ENCODE data around the gene ARF5.
"Not testable (repeated sequence)": the region's sequence is repeated elsewhere in the genome, so short reads cannot be mapped to it uniquely, and the experiment has no call there.

The ARF5 gene

GRCh38 chr7:127588019-127588696 is at the start of gene ARF5:
ARF5 (plus strand) TSS chr7:127588411; CDS start chr7:127588499, 88 bp downstream.
- DNase-seq, result peak; percentile 58 to 76

GRCh38 chr7:127539116-127539515 is 49.1 kb upstream of the ARF5 start:
- no peak for DNase-seq

DNA sequence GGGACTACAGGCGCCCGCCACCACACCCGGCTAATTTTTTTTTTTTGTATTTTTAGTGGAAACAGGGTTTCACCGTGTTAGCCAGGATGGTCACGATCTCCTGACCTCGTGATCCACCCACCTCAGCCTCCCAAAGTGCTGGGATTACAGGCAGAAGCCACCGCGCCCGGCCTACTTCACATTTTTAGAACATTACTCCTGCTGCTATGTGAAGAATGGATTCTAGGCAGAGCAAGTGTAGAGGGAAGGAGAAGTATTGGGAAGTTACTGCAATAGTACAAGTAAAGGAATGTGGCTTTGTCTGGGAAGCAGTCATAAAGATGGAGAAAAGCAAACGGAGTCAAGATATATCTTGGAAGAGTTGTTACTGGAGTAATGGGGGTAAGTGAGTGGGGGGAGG is 47.8 kb upstream of the ARF5 start:
- not testable (repeated sequence) for DNase-seq

GRCh38 chr7:127541548-127541947 is 46.7 kb upstream of the ARF5 start:
- no peak for DNase-seq

DNA sequence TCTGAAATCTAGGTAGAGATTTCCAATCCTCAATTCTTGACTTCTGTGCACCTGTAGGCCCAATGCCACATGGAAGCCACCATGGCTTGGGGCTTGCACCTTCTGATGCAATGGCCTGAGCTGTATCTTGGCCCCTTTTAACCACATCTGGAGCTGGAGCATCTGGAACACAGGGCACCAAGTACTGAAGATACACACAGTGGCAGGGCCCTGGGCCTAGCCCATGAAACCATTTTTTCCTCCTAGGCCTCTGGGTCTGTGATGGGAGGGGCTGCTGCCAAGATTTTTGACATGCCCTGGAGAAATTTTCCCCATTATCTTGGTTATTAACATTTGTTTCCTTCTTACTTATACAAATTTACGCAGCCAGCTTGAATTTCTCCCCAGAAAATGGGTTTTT is 41.9 kb upstream of the ARF5 start:
- no peak for DNase-seq

DNA sequence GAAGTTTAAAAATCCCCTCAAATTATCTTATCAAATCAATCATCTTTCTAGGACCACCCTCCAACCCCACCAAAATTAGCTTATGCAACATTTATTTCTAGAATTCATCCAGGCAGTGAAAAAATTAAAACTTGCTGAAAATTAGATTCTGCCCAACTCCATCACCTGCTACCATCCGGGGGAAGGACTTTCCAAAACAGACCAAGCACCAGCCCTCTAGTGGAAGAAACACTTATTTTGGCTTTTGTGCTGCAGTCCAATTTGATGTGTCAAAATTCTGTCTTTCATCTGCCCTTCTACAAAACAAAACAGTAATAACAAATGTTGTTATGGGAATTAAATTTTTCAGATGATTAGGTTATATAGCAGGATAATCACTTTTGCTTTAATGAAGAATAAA is 38.0 kb upstream of the ARF5 start:
- DNase-seq, result no peak

- no peak for DNase-seq
Observed at GRCh38 chr7:127551941-127552340, 36.3 kb upstream of the ARF5 start.

- DNase-seq, result no peak
Observed at GRCh38 chr7:127556404-127556803, 31.8 kb upstream of the ARF5 start.

DNA sequence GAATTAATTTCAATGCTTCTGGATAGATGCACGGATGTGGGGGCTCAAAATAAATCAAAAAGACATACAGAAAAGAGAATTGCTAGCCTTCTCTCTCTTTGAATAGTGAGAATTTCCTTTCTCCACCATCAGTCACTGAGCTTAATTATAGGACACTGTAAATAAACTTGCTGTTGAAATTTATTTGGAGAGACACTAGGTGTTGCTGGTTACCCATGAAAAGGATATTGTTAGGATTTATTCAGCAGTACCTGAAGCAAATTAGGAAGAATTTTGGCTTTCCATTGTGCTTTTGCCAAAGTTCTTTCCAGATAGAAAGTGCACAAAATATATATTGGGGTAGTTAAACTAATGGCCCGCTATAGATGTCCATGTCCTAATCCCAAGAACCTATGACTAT is 30.4 kb upstream of the ARF5 start:
- peak in 1 of 2 experiments; percentile 8 for DNase-seq

DNA sequence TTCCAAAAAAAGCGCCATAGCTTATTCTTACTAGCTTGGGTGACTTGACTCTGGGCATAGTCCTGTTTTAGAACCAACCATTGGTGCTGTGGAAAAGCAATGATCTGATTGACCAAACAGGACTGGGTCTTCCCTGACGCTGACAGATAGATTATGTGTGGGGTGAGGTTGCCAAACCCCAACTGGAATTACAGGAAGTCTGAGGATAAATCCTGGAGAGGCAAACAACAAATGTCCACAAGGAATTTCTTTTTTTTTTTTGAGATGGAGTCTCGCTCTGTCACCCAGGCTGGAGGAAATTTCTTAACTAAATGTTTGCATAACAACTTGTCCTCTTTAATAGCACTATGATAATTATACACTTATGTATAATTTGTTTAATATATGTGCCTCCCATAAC is 22.0 kb upstream of the ARF5 start:
- no peak for DNase-seq

DNA sequence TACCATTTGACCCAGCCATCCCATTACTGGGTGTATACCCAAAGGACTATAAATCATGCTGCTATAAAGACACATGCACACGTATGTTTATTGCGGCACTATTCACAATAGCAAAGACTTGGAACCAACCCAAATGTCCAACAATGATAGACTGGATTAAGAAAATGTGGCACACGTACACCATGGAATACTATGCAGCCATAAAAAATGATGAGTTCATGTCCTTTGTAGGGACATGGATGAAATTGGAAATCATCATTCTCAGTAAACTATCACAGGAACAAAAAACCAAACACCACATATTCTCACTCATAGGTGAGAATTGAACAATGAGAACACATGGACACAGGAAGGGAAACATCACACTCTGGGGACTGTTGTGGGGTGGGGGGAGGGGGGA is 20.2 kb upstream of the ARF5 start:
- DNase-seq, result not testable (repeated sequence)

- DNase-seq, result no peak
Observed at GRCh38 chr7:127571741-127572505, 16.3 kb upstream of the ARF5 start.

DNA sequence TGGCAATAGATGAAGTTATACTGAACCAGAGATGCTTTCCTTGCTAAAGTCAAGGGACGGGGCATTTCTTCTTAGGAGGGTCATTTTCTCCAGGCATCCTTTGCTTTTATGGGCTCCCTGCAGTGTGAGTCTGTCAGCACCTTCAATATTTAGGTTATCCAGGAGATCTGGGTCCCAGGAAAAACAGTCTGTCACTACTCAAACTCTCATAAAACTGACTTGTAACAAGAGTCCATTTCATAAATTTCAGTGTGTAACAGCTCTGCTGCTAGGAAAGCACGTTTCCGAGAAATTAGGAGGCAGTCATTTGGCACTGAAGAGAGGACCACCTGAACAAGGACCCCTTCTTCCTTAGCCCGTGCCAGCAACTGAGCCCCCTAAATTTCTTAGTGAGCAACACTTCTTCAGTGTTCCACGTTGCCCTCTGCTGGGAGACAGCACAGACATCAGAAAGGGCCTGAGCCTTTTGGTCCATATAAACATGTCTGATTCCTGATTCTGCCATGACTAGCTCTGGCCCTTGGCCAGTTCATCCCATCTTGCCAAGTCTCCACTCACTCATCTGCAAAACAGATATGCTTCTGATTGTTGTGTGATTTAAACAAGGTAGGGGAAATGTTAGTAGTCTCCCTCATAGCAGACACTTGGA is 10.1 kb upstream of the ARF5 start:
- no peak for DNase-seq

DNA sequence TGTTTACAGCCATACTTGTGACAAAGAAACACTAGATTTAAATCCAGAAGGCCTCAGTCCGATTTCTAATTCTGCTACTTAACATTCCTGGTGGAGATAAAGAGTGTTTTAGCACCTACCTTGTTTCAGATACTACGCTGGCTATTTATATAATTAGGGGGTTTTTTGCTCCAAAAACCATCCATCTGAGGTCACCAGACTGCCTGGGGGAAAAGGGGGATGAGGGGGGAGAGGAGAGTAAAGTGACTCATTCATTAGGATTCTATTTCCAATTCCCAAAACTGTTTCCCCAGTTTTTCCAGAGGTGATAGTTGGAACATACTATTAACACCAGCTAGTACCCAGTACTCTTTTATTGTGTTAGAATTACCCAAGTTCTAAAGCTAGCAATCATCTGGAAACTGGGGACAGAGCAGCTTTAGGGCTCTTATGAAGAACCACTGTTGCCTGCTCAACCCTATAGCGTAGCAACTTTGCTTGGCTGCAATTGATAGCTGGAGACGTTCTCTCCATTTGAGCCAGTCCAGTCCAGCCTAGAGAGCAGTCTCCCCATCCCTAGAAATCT is 9.4 kb upstream of the ARF5 start:
- DNase-seq, result no peak

GRCh38 chr7:127580612-127581011 is 7.6 kb upstream of the ARF5 start:
- no peak for DNase-seq

- no peak for DNase-seq
Observed at GRCh38 chr7:127581716-127582115, 6.5 kb upstream of the ARF5 start.

DNA sequence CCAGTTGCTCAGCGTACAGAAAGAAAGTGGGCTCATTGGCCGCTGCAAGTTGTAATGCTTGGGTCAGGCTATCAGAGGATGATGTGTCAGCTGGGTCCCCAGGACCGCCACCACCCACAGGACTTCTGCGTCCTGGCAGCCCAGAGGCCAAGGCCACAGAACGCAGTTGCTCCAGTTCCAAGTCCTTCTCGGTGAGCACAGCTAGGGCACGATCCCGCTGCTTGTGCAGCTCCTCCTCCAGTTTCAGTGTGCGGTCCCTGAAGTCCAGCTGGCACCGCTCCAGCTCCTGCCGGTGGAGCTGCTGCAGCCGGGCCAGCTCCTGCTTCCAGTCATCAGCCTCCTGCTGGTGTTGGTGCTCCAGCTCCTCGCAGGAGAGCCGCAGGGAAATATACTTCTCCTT is 5.8 kb upstream of the ARF5 start:
- DNase-seq, result no peak

DNA sequence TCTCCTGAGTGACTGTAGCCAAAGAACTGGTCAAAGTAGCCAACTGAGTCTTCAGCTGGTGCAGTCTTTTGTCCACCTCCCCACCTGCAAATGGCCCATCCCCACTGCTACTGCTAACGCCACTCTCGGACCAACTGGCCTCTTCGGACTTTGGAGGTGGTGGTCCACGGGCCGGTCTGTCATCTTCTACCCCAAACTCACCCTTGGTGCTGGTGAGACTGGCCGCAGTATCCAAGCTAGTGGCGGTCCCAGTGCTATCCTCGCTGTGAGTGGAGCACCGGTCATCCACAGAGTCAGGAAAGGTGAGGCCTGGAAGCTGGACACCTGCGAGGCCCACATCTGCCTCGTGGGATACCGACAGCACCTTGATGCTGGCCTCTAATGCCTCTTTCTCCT is 3.6 kb upstream of the ARF5 start:
- DNase-seq, result no peak

- peak; percentile 46 to 83 for DNase-seq
Observed at GRCh38 chr7:127585044-127585953, 2.9 kb upstream of the ARF5 start, which contains the start of gene GCC1. GCC1 (minus strand) TSS chr7:127585596; CDS start chr7:127585182, 414 bp downstream.

DNA sequence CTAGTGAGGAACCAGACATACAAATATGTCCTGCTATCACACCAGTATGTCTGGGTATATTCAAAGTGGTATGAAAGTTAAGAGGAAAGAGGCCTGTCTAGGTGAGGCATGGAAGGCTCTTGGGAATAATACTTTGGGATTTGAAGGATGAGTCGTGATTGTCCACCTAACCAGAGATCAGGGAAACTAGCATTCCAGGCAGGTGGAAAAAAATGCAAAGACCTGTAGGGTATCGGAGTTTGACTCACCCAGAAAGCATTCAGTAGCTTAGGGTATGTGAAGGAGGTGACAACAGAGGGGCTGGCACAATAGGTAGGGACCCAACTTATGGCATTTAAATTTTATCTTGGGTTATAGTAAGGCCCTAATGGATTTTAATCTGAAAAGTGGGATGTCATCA is 1.9 kb upstream of the ARF5 start:
- DNase-seq, result no peak

GRCh38 chr7:127587663-127588018 is 570 bp upstream of the ARF5 start:
- DNase-seq, result no peak

GRCh38 chr7:127588697-127589482 is 679 bp downstream of the ARF5 start:
- peak; percentile 45 to 71 for DNase-seq

All from NCI-H524 (cell line).